Right cardiac atrium (tissue), 5 donors: ENCODE results near the gene SLC16A7. TPM values are rescaled to one million over a fixed set of nuclear protein-coding genes. Genes with fewer than 3 reads are reported as not detected.

Experiments
- ATAC-seq, 2 donors: fragments of 200-7000 bp; cut with Tn5 transposase; one replicate each; pipeline versions ENCODE4 v1.8.0 to v1.9.1; 2020; ENCODE audit warnings: moderate library complexity in 2 of 2, mild to moderate bottlenecking in 1 of 2
- DNase-seq, 3 donors: peaks; one replicate each; pipeline ENCODE4 v3.0.0-alpha.2; 2020
- H3K27ac ChIP-seq: one replicate; pipeline ENCODE4 v1.5.1; 2013; ENCODE audit warnings: mild to moderate bottlenecking, low read length, control low read depth, moderate library complexity
- H3K27me3 ChIP-seq: one replicate; pipeline ENCODE4 v1.6.1; 2013; ENCODE audit not compliant: control insufficient read depth, insufficient read depth
- H3K4me1 ChIP-seq: one replicate; pipeline ENCODE4 v1.6.1; 2013; ENCODE audit warnings: low read length; ENCODE audit not compliant: control insufficient read depth, insufficient read depth
- H3K4me3 ChIP-seq: one replicate; pipeline ENCODE4 v1.5.1; 2013; ENCODE audit warnings: low read length, control low read depth
- H3K9me3 ChIP-seq: one replicate; pipeline ENCODE4 v1.6.1; 2013; ENCODE audit warnings: low read length; ENCODE audit not compliant: control insufficient read depth
- WGBS: extraction: QIAGEN DNeasy Blood & Tissue Kit; methylation state at CpG from one replicate; pipeline ENCODE4 v1.1.7; 2013; 5-methylcytosine and 5-hydroxymethylcytosine counted together
- intact Hi-C, 4 donors: fragments of 100-400 bp; cut with DNase I; formaldehyde crosslinking; loops; one replicate each; pipeline versions ENCODE4 v1.11.0 to v1.14.0; 2022 to 2023
- polyA plus RNA-seq: library from polyadenylated mRNA; stranded (reverse); fragments of 200-250 nt; gene quantifications from one replicate; pipeline ENCODE4 v1.2.3, GENCODE V29; 2013
- total RNA-seq, 4 donors: library from RNA; stranded (reverse); fragmentation: NEBNext Ultra II Directional; extraction: Animal tissue kit (Norgen Biotek cat#: 25700); gene quantifications; one replicate each; pipeline ENCODE4 v1.2.1, GENCODE V29; 2021
- donor health status: healthy with polysubstance abuse.
- donor health status: DM: no; HTN: yes; CAD: no.
- donor health status: DM: no; HTN: no; CAD: no.
- donor health status: DM: no; HTN: yes; CAD: no; lungs with severe emphysema.
- donor health status: DM: yes; HTN: yes; CAD: no.

SLC16A7 gene
- total and polyA plus RNA-seq, 5 donors = 13.1 to 109 (median 81.0) TPM

GRCh38 chr12:59649203-59649602 is 53.4 kb downstream of the SLC16A7 start:
- Histone ChIP-seq H3K4me1 (no peaks in the 10 kb centered on the region), H3K9me3 (no peaks in the 10 kb centered on the region), H3K27me3 (no peaks in the 10 kb centered on the region), H3K27ac (no peak overlapping the region), H3K4me3 (no peak overlapping the region)
- ATAC-seq (no peak), DNase-seq (no peak)
- intact Hi-C loops = no loop called here
- 87% methylated on average over 2 of the region's 2 CpGs for WGBS

GRCh38 chr12:59650588-59651228 is 54.9 kb downstream of the SLC16A7 start:
- Histone ChIP-seq H3K9me3 (no peaks in the 10 kb centered on the region), H3K4me3 (no peak overlapping the region), H3K4me1 (no peaks in the 10 kb centered on the region), H3K27me3 (no peaks in the 10 kb centered on the region), H3K27ac (no peak overlapping the region)
- ATAC-seq (peak in 1 of 2 donors; percentile 68), DNase-seq (no peak)
- intact Hi-C loops = no loop called here
- 35% methylated on average over 3 of the region's 3 CpGs for WGBS

GRCh38 chr12:59651229-59651920 is 55.5 kb downstream of the SLC16A7 start:
- DNase-seq (no peak), ATAC-seq (no peak)
- intact Hi-C loops = no loop called here
- Histone ChIP-seq H3K9me3 (no peaks in the 10 kb centered on the region), H3K4me1 (no peaks in the 10 kb centered on the region), H3K27ac (no peak overlapping the region), H3K27me3 (no peaks in the 10 kb centered on the region), H3K4me3 (no peak overlapping the region)
- 26% methylated on average over 1 of the region's 1 CpG for WGBS

- intact Hi-C loops = no loop called here
- 92% methylated on average over 1 of the region's 1 CpG for WGBS
- H3K4me3 ChIP-seq = no peak overlapping the region
- H3K4me1 ChIP-seq = no peaks in the 10 kb centered on the region
- no peaks in the 10 kb centered on the region for H3K27me3 ChIP-seq
- ATAC-seq (no peak), DNase-seq (no peak)
- H3K27ac ChIP-seq = no peak overlapping the region
- no peaks in the 10 kb centered on the region for H3K9me3 ChIP-seq
Observed at GRCh38 chr12:59652130-59652529, 56.3 kb downstream of the SLC16A7 start.

GRCh38 chr12:59654061-59654460 is 58.2 kb downstream of the SLC16A7 start:
- Histone ChIP-seq H3K27ac (no peak overlapping the region), H3K9me3 (no peaks in the 10 kb centered on the region), H3K4me1 (no peaks in the 10 kb centered on the region), H3K4me3 (no peak overlapping the region), H3K27me3 (no peaks in the 10 kb centered on the region)
- DNase-seq (no peak), ATAC-seq (no peak)
- intact Hi-C loops = no loop called here

- H3K27ac ChIP-seq = no peak overlapping the region
- H3K4me1 ChIP-seq = no peaks in the 10 kb centered on the region
- ATAC-seq (no peak), DNase-seq (no peak)
- intact Hi-C loops = no loop called here
- WGBS = 77% methylated on average over 2 of the region's 2 CpGs
- H3K27me3 ChIP-seq = no peaks in the 10 kb centered on the region
- no peak overlapping the region for H3K4me3 ChIP-seq
- no peaks in the 10 kb centered on the region for H3K9me3 ChIP-seq
Observed at GRCh38 chr12:59657266-59657665, 61.4 kb downstream of the SLC16A7 start.

- no peak overlapping the region for H3K27ac ChIP-seq
- H3K27me3 ChIP-seq = no peaks in the 10 kb centered on the region
- no peaks in the 10 kb centered on the region for H3K4me1 ChIP-seq
- no peak overlapping the region for H3K4me3 ChIP-seq
- DNase-seq (no peak), ATAC-seq (no peak)
- intact Hi-C loops = no loop called here
- 88% methylated on average over 1 of the region's 1 CpG for WGBS
- H3K9me3 ChIP-seq = no peaks in the 10 kb centered on the region
Observed at GRCh38 chr12:59657711-59658110, 61.9 kb downstream of the SLC16A7 start.

GRCh38 chr12:59660148-59660547 is 64.3 kb downstream of the SLC16A7 start:
- Histone ChIP-seq H3K9me3 (no peaks in the 10 kb centered on the region), H3K4me1 (no peaks in the 10 kb centered on the region), H3K4me3 (no peak overlapping the region), H3K27ac (no peak overlapping the region), H3K27me3 (no peaks in the 10 kb centered on the region)
- no peak for DNase-seq
- intact Hi-C loops = no loop called here
- WGBS = 91% methylated on average over 2 of the region's 2 CpGs
- no peak for ATAC-seq

GRCh38 chr12:59660921-59661597 is 65.2 kb downstream of the SLC16A7 start:
- 97% methylated on average over 2 of the region's 2 CpGs for WGBS
- H3K27ac ChIP-seq = no peak overlapping the region
- H3K4me3 ChIP-seq = no peak overlapping the region
- no peak for DNase-seq
- H3K4me1 ChIP-seq = no peaks in the 10 kb centered on the region
- no peak for ATAC-seq
- intact Hi-C loops = no loop called here
- H3K9me3 ChIP-seq = no peaks in the 10 kb centered on the region
- no peaks in the 10 kb centered on the region for H3K27me3 ChIP-seq

GRCh38 chr12:59664495-59664894 is 68.7 kb downstream of the SLC16A7 start:
- DNase-seq (no peak), ATAC-seq (peak in 1 of 2 donors; percentile 47)
- Histone ChIP-seq H3K9me3 (no peaks in the 10 kb centered on the region), H3K27ac (no peak overlapping the region), H3K4me3 (peak overlapping the region; percentile 39), H3K4me1 (no peaks in the 10 kb centered on the region), H3K27me3 (no peaks in the 10 kb centered on the region)
- intact Hi-C loops = no loop called here
- whole genome bisulfite sequencing = 70% methylated on average over 2 of the region's 2 CpGs

- DNase-seq = no peak
- H3K4me3 ChIP-seq = peak overlapping the region; percentile 18
- no peaks in the 10 kb centered on the region for H3K9me3 ChIP-seq
- intact Hi-C loops = no loop called here
- no peaks in the 10 kb centered on the region for H3K4me1 ChIP-seq
- WGBS = 39% methylated on average over 2 of the region's 2 CpGs
- H3K27me3 ChIP-seq = no peaks in the 10 kb centered on the region
- H3K27ac ChIP-seq = no peak overlapping the region
- no peak for ATAC-seq
Observed at GRCh38 chr12:59665701-59666100, 69.9 kb downstream of the SLC16A7 start.
